T-helper 1 cell treated with Interleukin-12 subunit alpha and Interleukin-12 subunit beta and Interleukin-4 antibody, amounts not matched to agents 30 μg/mL and 1 μg/mL, for 36 hours (primary cell): ENCODE results near the gene BCL10.

Experiments used
- H3K27ac Mint-ChIP-seq: one replicate; pipeline ENCODE4 v1.8.0; 2021; ENCODE audit warnings: mild to moderate bottlenecking, mixed read lengths
- H3K27me3 Mint-ChIP-seq: one replicate; pipeline ENCODE4 v1.8.0; 2021; ENCODE audit warnings: low read depth, mixed read lengths
- H3K36me3 Mint-ChIP-seq: one replicate; pipeline ENCODE4 v1.8.0; 2021; ENCODE audit warnings: low read depth, mixed read lengths
- H3K4me1 Mint-ChIP-seq: one replicate; pipeline ENCODE4 v1.8.0; 2021; ENCODE audit warnings: low read depth, mixed read lengths
- H3K4me3 Mint-ChIP-seq: one replicate; pipeline ENCODE4 v1.8.0; 2021; ENCODE audit warnings: mild to moderate bottlenecking, moderate library complexity, mixed read lengths
- H3K9me3 Mint-ChIP-seq: one replicate; pipeline ENCODE4 v1.8.0; 2021; ENCODE audit warnings: mixed read lengths

The BCL10 gene

GRCh38 chr1:85228972-85229371 is 47.5 kb downstream of the BCL10 start:
- H3K36me3 Mint-ChIP-seq: no peaks in the 10 kb centered on the region
- H3K4me1 Mint-ChIP-seq: no peaks in the 10 kb centered on the region
- H3K27ac Mint-ChIP-seq: no peak overlapping the region
- peaks cover 15% of the 10 kb centered on the region for H3K27me3 Mint-ChIP-seq
- no peak overlapping the region for H3K4me3 Mint-ChIP-seq
- H3K9me3 Mint-ChIP-seq: no peaks in the 10 kb centered on the region

DNA sequence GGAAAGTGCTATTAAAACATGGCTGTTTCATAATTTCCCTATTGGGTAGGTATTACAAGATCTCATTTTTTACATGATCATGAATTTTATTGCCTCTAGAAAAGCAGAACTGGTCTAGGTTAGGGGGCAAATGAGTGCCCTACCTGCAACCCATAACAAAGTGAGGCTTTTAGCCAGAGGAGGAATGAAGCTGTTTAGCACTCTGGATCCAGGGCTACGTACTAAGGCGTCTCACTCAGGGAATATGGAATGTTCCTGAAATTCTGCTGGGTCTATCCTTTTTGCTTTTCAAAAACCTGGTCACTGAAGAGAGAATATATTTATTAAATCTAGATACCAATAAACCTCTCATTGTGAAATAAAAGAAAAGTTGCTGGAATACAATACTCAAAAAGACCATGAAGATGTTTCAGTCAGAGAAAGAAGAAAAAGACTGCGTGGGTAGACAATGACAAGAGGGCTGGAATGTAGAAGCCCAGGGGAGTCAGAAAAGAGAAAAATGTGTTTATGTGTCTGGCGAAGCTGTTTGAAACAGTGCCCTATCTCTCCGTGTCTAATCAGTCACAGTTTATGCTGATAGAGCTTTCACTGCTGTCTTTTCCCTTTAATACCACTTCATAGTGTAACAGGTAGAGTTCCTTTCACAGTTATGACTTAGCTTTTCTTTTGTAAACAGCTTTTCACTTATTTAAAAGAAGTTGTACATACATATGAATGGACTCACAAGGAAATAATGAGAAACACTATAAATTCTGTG is 50.6 kb downstream of the BCL10 start:
- H3K27ac Mint-ChIP-seq: no peak overlapping the region
- H3K4me3 Mint-ChIP-seq: no peak overlapping the region
- no peaks in the 10 kb centered on the region for H3K36me3 Mint-ChIP-seq
- peaks cover 2% of the 10 kb centered on the region for H3K4me1 Mint-ChIP-seq
- H3K9me3 Mint-ChIP-seq: no peaks in the 10 kb centered on the region
- peaks cover 27% of the 10 kb centered on the region for H3K27me3 Mint-ChIP-seq

- no peak overlapping the region for H3K4me3 Mint-ChIP-seq
Observed at GRCh38 chr1:85224734-85225623, 51.5 kb downstream of the BCL10 start.

GRCh38 chr1:85224295-85224694 is 52.1 kb downstream of the BCL10 start:
- no peaks in the 10 kb centered on the region for H3K9me3 Mint-ChIP-seq
- no peak overlapping the region for H3K4me3 Mint-ChIP-seq
- H3K27ac Mint-ChIP-seq: no peak overlapping the region
- peaks cover 34% of the 10 kb centered on the region for H3K27me3 Mint-ChIP-seq
- H3K4me1 Mint-ChIP-seq: peaks cover 2% of the 10 kb centered on the region
- H3K36me3 Mint-ChIP-seq: no peaks in the 10 kb centered on the region

More at GRCh38 chr1:85224734-85225623, 51.5 kb downstream of the BCL10 start:
- no peak overlapping the region for H3K27ac Mint-ChIP-seq
- H3K4me1 Mint-ChIP-seq: peaks cover 2% of the 10 kb centered on the region
- no peaks in the 10 kb centered on the region for H3K36me3 Mint-ChIP-seq
- H3K9me3 Mint-ChIP-seq: no peaks in the 10 kb centered on the region
- peaks cover 31% of the 10 kb centered on the region for H3K27me3 Mint-ChIP-seq

DNA sequence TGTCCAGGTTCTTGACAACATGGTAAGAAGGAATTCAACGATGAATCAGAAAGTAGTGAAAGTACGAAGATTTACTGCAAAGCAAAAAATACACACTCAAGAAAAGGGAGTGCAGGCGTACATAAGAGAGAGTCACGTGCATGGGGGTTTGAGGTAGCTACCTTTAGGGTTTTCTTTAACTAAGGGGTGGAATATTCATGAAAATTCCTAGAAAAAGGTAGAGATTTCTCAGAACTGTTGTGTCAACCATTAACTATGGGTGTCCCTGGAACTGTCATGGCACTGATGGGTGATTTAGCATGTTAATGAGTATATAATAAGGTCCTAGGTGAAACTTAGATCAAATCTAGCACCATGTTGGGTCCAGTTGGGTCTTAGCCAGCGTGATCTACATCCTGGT is 53.1 kb downstream of the BCL10 start:
- H3K36me3 Mint-ChIP-seq: no peaks in the 10 kb centered on the region
- no peak overlapping the region for H3K4me3 Mint-ChIP-seq
- peaks cover 2% of the 10 kb centered on the region for H3K4me1 Mint-ChIP-seq
- H3K27me3 Mint-ChIP-seq: peaks cover 40% of the 10 kb centered on the region
- H3K27ac Mint-ChIP-seq: no peak overlapping the region
- H3K9me3 Mint-ChIP-seq: no peaks in the 10 kb centered on the region

DNA sequence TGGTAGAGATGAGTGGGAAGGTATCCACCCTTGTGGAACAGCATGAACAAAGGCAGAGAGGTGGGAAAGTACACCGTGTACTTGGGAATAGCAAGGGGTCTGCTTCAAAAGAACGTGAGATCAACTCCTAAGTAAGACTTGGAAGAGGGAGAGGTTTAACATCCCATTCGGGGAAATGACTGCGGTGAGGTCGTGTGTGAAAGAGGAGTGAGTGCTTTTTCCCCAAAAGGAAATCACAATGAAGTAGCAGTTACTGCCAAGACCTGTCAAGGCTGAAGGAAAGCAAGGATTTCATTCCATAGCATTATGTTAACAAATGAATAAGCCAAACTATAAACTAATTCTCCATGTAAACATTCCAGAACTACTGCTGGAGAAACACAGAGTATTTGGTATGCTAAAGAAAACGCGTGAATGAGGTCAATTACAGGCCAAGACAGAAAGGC is 55.7 kb downstream of the BCL10 start:
- Mint-ChIP-seq H3K27me3 (peaks cover 47% of the 10 kb centered on the region), H3K4me3 (no peak overlapping the region), H3K27ac (no peak overlapping the region), H3K36me3 (no peaks in the 10 kb centered on the region), H3K9me3 (no peaks in the 10 kb centered on the region), H3K4me1 (peaks cover 2% of the 10 kb centered on the region)

- Mint-ChIP-seq H3K27me3 (peaks cover 52% of the 10 kb centered on the region), H3K4me1 (peaks cover 2% of the 10 kb centered on the region), H3K9me3 (no peaks in the 10 kb centered on the region), H3K27ac (no peak overlapping the region), H3K4me3 (no peak overlapping the region), H3K36me3 (no peaks in the 10 kb centered on the region)
Observed at GRCh38 chr1:85219853-85220610, 56.4 kb downstream of the BCL10 start.

DNA sequence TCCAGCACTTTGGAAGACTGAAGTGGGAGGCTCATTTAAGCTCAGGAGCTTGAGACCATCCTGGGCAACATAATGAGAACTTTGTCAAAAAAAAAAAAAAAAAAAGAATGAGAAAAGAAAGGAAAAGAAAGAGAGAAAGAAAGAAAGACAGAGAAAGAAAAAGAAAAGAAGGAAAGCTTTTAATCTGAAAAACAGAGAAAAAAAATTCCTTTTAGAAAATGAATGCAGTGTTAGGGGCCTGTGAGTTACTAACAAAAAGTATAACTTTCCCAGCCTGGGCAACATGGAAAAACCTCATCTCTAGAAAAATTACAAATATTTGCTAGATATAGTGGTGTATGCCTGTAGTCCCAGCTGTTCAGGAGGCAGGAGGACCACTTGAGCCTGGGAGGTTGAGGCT is 59.7 kb downstream of the BCL10 start:
- H3K36me3 Mint-ChIP-seq: no peaks in the 10 kb centered on the region
- peaks cover 53% of the 10 kb centered on the region for H3K27me3 Mint-ChIP-seq
- H3K4me1 Mint-ChIP-seq: no peaks in the 10 kb centered on the region
- no peaks in the 10 kb centered on the region for H3K9me3 Mint-ChIP-seq
- no peak overlapping the region for H3K4me3 Mint-ChIP-seq
- H3K27ac Mint-ChIP-seq: no peak overlapping the region
